GM12874 (cell line): ENCODE data around the gene CHN2.

Experiments used
- TF ChIP-seq, protein P1 (sequence below): IDR thresholded peaks from 2 replicates; pipeline ENCODE4 v1.5.1; 2011; ENCODE audit warnings: low read depth, mild to moderate bottlenecking, control low read depth, low read length, moderate library complexity; ENCODE audit not compliant: insufficient read depth

The CHN2 gene

DNA sequence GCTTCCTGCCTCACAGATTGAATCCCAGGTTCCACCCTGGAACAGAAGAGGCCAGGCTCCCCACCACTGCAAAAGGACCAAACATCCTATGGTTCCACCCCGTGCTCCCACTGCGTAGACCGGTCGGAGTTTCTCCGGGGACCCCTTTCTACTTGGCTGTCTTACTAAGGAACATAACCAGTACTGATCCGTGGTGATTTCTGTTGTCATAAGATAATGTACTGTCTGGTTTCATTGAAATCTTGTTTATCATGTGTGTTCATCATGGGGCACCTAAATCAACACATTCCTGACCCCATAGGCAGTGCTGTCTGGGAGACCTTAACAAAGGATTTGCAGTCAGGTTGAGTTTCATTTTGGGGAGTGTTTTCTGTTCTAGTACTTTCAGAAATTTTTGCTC lies 104.5 kb downstream of the CHN2 start:
- TF ChIP-seq, protein P1, sequence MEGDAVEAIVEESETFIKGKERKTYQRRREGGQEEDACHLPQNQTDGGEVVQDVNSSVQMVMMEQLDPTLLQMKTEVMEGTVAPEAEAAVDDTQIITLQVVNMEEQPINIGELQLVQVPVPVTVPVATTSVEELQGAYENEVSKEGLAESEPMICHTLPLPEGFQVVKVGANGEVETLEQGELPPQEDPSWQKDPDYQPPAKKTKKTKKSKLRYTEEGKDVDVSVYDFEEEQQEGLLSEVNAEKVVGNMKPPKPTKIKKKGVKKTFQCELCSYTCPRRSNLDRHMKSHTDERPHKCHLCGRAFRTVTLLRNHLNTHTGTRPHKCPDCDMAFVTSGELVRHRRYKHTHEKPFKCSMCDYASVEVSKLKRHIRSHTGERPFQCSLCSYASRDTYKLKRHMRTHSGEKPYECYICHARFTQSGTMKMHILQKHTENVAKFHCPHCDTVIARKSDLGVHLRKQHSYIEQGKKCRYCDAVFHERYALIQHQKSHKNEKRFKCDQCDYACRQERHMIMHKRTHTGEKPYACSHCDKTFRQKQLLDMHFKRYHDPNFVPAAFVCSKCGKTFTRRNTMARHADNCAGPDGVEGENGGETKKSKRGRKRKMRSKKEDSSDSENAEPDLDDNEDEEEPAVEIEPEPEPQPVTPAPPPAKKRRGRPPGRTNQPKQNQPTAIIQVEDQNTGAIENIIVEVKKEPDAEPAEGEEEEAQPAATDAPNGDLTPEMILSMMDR = no peak

DNA sequence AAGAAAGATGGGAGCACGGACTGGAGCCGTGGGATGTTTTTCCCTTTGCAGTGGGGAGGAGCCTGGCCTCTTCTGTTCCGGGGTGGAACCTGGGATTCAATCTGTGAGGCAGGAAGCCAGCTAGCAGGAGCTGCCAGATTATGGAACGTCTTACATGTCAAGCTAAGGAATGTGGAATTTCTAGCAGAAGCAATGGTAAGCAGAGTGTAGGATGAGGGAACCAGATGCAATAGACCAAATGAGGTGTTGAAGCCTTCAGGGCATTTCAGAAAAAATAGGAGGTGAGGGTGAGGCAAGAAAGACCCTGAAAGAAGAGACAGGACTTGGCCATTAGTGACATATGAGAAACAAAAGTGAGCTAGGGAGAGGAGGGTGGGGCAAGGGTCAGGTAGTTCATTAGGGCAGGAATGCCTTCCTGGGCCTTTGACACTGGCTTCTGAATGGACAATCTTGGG lies 105.5 kb downstream of the CHN2 start:
- TF ChIP-seq, protein P1 = no peak

DNA sequence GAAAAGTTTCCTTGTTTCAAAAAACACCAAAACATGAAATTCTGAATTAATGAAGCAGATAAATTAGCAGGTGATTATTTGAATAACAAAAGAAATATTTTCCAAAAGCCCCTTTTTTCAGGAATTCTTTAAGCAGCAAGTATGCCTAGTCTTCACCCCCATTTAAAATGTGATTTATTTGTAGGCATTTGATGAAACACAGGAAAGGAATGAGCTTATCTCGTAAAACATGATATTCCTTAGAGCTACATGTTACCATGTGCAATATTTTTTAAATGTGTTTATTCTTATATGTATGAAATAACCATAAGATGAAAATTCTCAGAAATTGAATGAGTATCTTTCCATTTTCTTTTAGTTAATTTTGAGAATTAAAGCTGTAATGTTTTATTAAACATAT lies 106.1 kb downstream of the CHN2 start:
- TF ChIP-seq, protein P1 = no peak

DNA sequence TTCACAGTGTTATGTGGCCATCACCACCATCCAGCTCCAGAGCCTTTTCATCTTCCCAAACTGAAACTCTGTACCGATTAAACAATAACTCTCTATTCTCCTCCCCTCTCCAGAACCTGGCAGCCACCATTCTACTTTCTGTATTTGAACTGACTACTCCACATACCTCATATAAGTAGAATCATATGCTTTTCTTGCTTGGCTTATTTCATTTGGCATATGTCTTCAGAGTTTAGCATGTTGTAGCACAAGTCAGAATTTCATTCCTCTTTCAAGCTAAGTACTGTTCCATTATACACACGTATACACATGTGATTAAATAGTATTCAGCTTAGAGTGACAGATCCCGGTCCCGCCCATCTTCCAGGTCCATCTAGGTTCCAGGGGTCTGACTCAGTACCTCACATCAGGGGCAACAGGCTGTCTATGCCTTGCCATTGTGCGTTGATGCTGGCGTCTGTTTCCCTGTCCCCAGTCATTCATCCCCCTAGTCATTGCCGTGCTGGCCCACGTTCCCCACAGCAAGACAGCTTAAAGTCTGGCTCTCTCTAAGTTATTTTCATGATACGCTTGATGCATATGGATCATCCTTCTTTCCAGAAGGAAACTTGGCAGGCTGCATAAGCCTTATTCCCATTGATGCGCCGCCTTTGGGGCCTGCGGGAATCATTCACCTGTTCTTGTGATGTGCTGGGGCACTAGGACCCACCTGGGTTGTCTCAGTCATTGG lies 108.3 kb downstream of the CHN2 start:
- TF ChIP-seq, protein P1 = no peak

DNA sequence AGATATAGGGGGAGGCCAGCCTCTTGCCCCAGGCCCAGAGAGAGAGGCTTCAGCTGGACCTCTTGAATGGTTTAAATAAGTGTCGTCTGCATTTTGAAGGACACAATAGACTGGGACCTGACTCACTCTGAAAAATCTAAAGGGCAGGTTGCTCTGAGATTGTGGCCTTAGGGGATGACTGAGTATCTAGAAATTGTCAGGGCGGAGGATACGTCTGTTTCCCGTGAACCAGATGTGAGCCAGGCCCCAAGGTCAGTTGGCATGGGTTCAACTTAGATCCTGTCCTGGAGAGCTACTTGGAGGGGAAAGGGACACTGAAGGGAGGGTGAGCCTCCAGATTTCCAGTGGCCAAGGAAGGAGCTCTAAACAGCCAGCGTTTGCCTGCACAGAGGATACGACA lies 110.2 kb downstream of the CHN2 start:
- TF ChIP-seq, protein P1 = no peak

DNA sequence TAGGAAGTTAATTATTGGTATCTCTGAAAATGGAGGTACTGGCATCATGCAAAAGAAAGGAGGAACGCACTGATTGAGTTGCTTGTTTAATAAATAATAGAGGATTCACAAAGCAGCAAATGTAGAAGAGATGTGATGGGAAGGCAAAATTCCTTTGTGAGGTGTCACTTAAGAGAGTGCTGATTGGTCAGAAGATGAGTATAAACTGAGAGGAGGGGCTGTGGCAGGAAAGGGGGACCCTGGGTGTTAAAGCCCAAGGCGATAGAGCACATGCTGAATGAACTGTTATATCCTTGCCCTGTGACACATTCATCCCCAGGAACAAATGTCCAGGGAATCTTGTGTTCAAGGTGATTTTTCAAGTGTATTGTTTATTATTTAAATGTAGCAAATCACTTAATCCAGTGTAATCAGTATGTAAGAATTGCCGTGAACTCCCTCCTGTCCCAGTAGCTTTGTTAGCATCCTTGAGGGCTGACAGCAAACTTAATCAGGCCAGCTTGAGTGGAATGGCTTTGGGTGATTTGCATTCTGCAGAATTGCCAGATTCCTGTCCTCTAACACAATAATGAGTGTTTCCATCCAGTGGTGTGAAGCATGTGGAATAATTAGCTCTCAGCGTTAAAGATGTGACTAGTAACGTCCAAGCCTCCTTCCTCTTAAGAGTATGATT lies 111.9 kb downstream of the CHN2 start:
- TF ChIP-seq, protein P1 = no peak

DNA sequence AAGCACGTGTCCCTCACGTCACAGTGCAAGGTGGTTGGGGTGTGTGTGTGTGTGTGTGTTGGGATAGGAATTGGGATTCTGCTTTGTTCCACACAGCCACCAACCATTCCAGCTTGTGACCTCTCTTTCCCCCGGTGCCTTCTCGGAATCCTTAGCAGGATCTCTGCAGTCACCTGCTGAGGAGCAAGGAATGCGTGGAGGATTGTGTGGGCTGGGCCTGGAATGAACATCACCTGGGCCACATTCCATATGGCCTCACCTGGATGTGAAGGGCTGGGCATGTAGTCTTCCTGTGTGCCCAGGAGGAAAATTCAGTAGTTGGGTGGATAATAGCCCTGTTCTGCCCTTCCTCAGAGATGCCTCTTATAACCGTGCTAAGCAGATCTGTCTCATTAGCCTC lies 113.8 kb downstream of the CHN2 start:
- TF ChIP-seq, protein P1 = no peak
